ENCODE measurements around the gene UGT3A2.
"Not testable (repeated sequence)": the region's sequence is repeated elsewhere in the genome, so short reads cannot be mapped to it uniquely, and the experiment has no call there.

- not testable (repeated sequence) for TF ChIP-seq CTCF (IDR thresholded peaks at IDR 0.05); EZH2 (IDR thresholded peaks at IDR 0.05; ENCODE audit: borderline replicate concordance, insufficient read depth, low read depth, low read length, poor library complexity, severe bottlenecking)
Observed at GRCh38 chr5:36022246-36022645, 44.4 kb downstream of the UGT3A2 start.

Data from B cell (primary cell).